Upper lobe of left lung (tissue), 6 donors: ENCODE data around the gene CAPN9. TPM values are rescaled to one million over a fixed set of nuclear protein-coding genes. Genes with fewer than 3 reads are reported as not detected.

ENCODE experiments used
- ATAC-seq, 2 donors: fragments of 200-7000 bp; cut with Tn5 transposase; one replicate each; pipeline ENCODE4 v1.9.1; 2022; ENCODE audit warnings: mild to moderate bottlenecking in 2 of 2, moderate library complexity in 2 of 2; ENCODE audit not compliant: low FRiP score in 2 of 2
- DNase-seq, 2 donors: peaks; one replicate each; pipeline ENCODE4 v3.0.0-alpha.2; 2019 to 2020
- H3K27ac ChIP-seq, 4 donors: fragments of 200-600 bp; sonication (generic); one replicate each; pipeline ENCODE4 v1.5.1; 2016 to 2019
- H3K27me3 ChIP-seq, 4 donors: fragments of 200-600 bp; sonication (generic); one replicate each; pipeline ENCODE4 v1.5.1; 2017 to 2019
- H3K36me3 ChIP-seq, 4 donors: fragments of 200-600 bp; sonication (generic); one replicate each; pipeline ENCODE4 v1.5.1; 2016 to 2019
- H3K4me1 ChIP-seq, 4 donors: fragments of 200-600 bp; sonication (generic); one replicate each; pipeline ENCODE4 v1.5.1; 2018 to 2019
- H3K4me3 ChIP-seq, 4 donors: fragments of 200-600 bp; sonication (generic); one replicate each; pipeline ENCODE4 v1.5.1; 2017 to 2019; ENCODE audit warnings: mild to moderate bottlenecking in 2 of 4, moderate library complexity in 1 of 4
- H3K9me3 ChIP-seq, 4 donors: fragments of 200-600 bp; sonication (generic); one replicate each; pipeline ENCODE4 v1.5.1; 2018 to 2019
- CTCF ChIP-seq, 6 experiments: fragments of 450-650 bp in 4 of 6; fragments of 200-600 bp in 2 of 6; sonication (generic) in 2 of 6; IDR thresholded peaks; one replicate each; pipeline ENCODE4 v1.5.1; 2016 to 2019; ENCODE audit warnings: antibody characterized with exemption in 6 of 6
- EP300 ChIP-seq, 4 donors: sonication (generic); formaldehyde crosslinking; IDR thresholded peaks; one replicate each; pipeline ENCODE4 v1.5.1; 2017; ENCODE audit warnings: antibody characterized with exemption in 4 of 4, control low read depth in 2 of 4
- POLR2A ChIP-seq, 4 donors: fragments of 450-650 bp; IDR thresholded peaks; one replicate each; pipeline ENCODE4 v1.5.1; 2016 to 2017; ENCODE audit warnings: antibody characterized with exemption in 4 of 4, mild to moderate bottlenecking in 2 of 4
- POLR2AphosphoS5 ChIP-seq, 2 donors: sonication (generic); formaldehyde crosslinking; IDR thresholded peaks; one replicate each; pipeline ENCODE4 v1.5.1; 2017; ENCODE audit warnings: antibody characterized with exemption in 2 of 2
- WGBS, 2 donors: methylation state at CpG; one replicate each; pipeline ENCODE4 v1.1.5; 2017 to 2018; 5-methylcytosine and 5-hydroxymethylcytosine counted together
- total RNA-seq, 6 donors: library from RNA; depleted of rRNA in 4 of 6; stranded (reverse); fragments of >200 nt in 4 of 6; gene quantifications; one replicate each; pipeline versions ENCODE4 v1.1.0 to v1.2.1, GENCODE V29; 2016 to 2021
- donor health status: DM: no; HTN: no; CAD: no; lungs with moderate emphysema.
- donor health status: DM: no; HTN: yes; CAD: no; lungs with severe emphysema.

The CAPN9 gene
- total RNA-seq, 6 donors from 2014 or later: 8.0 to 29.0 (median 19.6) TPM

GRCh38 chr1:230778916-230779590, 31.9 kb downstream of the CAPN9 start:
- Histone ChIP-seq H3K9me3 (no peaks in the 10 kb centered on the region), H3K27me3 (no peaks in the 10 kb centered on the region), H3K4me1 (no peaks in the 10 kb centered on the region), H3K4me3 (no peak overlapping the region), H3K27ac (no peak overlapping the region), H3K36me3 (no peaks in the 10 kb centered on the region)
- WGBS, 2 donors: 90 to 93% methylated on average over 7 to 11 of the region's 11 CpGs
- ATAC-seq: no peak
- TF ChIP-seq POLR2A (IDR thresholded peaks at IDR 0.05): no peak
- TF ChIP-seq POLR2AphosphoS5 (IDR thresholded peaks at IDR 0.05): no peak
- no peak for TF ChIP-seq CTCF (IDR thresholded peaks at IDR 0.05)
- TF ChIP-seq EP300 (IDR thresholded peaks at IDR 0.05): no peak
- no peak for DNase-seq

- DNase-seq (no peak), ATAC-seq (no peak)
- H3K4me1 ChIP-seq: no peaks in the 10 kb centered on the region
- no peak overlapping the region for H3K4me3 ChIP-seq
- 93 to 95% methylated on average over 3 of the region's 3 CpGs for WGBS, 2 donors
- TF ChIP-seq POLR2A (IDR thresholded peaks at IDR 0.05) (no peak), POLR2AphosphoS5 (IDR thresholded peaks at IDR 0.05) (no peak), EP300 (IDR thresholded peaks at IDR 0.05) (no peak), CTCF (IDR thresholded peaks at IDR 0.05) (no peak)
- H3K27me3 ChIP-seq: no peaks in the 10 kb centered on the region
- no peaks in the 10 kb centered on the region for H3K36me3 ChIP-seq
- no peak overlapping the region for H3K27ac ChIP-seq
- H3K9me3 ChIP-seq: no peaks in the 10 kb centered on the region
These were observed 33.9 kb downstream of the CAPN9 start for GRCh38 chr1:230781131-230781530.

GRCh38 chr1:230781594-230781993, 34.4 kb downstream of the CAPN9 start:
- Histone ChIP-seq H3K4me3 (no peak overlapping the region), H3K27me3 (no peaks in the 10 kb centered on the region), H3K9me3 (no peaks in the 10 kb centered on the region), H3K27ac (no peak overlapping the region), H3K4me1 (no peaks in the 10 kb centered on the region), H3K36me3 (no peaks in the 10 kb centered on the region)
- TF ChIP-seq EP300 (IDR thresholded peaks at IDR 0.05) (no peak), CTCF (IDR thresholded peaks at IDR 0.05) (no peak), POLR2A (IDR thresholded peaks at IDR 0.05) (no peak), POLR2AphosphoS5 (IDR thresholded peaks at IDR 0.05) (no peak)
- no peak for DNase-seq
- ATAC-seq: no peak
- WGBS, 2 donors: 76 to 82% methylated on average over 3 of the region's 3 CpGs

GRCh38 chr1:230784163-230784562, 37.0 kb downstream of the CAPN9 start:
- DNase-seq (no peak), ATAC-seq (peak in 1 of 2 donors; percentile 15)
- no peak overlapping the region for H3K27ac ChIP-seq
- no peak for TF ChIP-seq CTCF (IDR thresholded peaks at IDR 0.05)
- TF ChIP-seq POLR2AphosphoS5 (IDR thresholded peaks at IDR 0.05): no peak
- no peak for TF ChIP-seq EP300 (IDR thresholded peaks at IDR 0.05)
- no peak for TF ChIP-seq POLR2A (IDR thresholded peaks at IDR 0.05)
- no peak overlapping the region for H3K4me3 ChIP-seq
- 81 to 84% methylated on average over 2 of the region's 2 CpGs for WGBS, 2 donors
- no peaks in the 10 kb centered on the region for H3K4me1 ChIP-seq
- H3K9me3 ChIP-seq: no peaks in the 10 kb centered on the region
- no peaks in the 10 kb centered on the region for H3K27me3 ChIP-seq
- no peaks in the 10 kb centered on the region for H3K36me3 ChIP-seq
